ENCODE data around the gene EYS. TPM values are rescaled to one million over a fixed set of nuclear protein-coding genes. Genes with fewer than 3 reads are reported as not detected.

Gene EYS
- total and polyA plus RNA-seq, 2 donors from 2014 or later, result not detected

- Histone ChIP-seq H3K9me3 (ENCODE audit: control insufficient read depth in 2 of 3, insufficient read depth in 1 of 3, low read length in 3 of 3) (no peaks in the 10 kb centered on the region), H3K9ac (ENCODE audit: low read length in 3 of 3) (no peak overlapping the region), H3K27me3 (ENCODE audit: control insufficient read depth, insufficient read depth, low read length) (no peaks in the 10 kb centered on the region), H3K4me3 (ENCODE audit: low read length in 3 of 3) (no peak overlapping the region), H3K36me3 (ENCODE audit: control insufficient read depth in 2 of 3, insufficient read depth in 3 of 3, low read length in 3 of 3) (no peaks in the 10 kb centered on the region), H3K27ac (ENCODE audit: low read depth in 2 of 2, low read length in 2 of 2) (no peak overlapping the region), H3K4me1 (ENCODE audit: control insufficient read depth in 2 of 3, insufficient read depth in 2 of 3, low read depth in 1 of 3, low read length in 3 of 3) (no peaks in the 10 kb centered on the region)
- intact Hi-C loops (cut with DNase I), result no loop called here
- no peak for TF ChIP-seq CTCF (IDR thresholded peaks at IDR 0.05; ENCODE audit: borderline replicate concordance, extremely low read depth, insufficient read depth)
- FAIRE-seq, result no peak
- no peak for DNase-seq
These were observed 1204.2 kb downstream of the EYS start for GRCh38 chr6:64502801-64503200.

- Histone ChIP-seq H3K4me1 (ENCODE audit: control insufficient read depth in 2 of 3, insufficient read depth in 2 of 3, low read depth in 1 of 3, low read length in 3 of 3) (no peaks in the 10 kb centered on the region), H3K4me3 (ENCODE audit: low read length in 3 of 3) (no peak overlapping the region), H3K36me3 (ENCODE audit: control insufficient read depth in 2 of 3, insufficient read depth in 3 of 3, low read length in 3 of 3) (no peaks in the 10 kb centered on the region), H3K27ac (ENCODE audit: low read depth in 2 of 2, low read length in 2 of 2) (no peak overlapping the region), H3K9ac (ENCODE audit: low read length in 3 of 3) (no peak overlapping the region), H3K27me3 (ENCODE audit: control insufficient read depth, insufficient read depth, low read length) (no peaks in the 10 kb centered on the region), H3K9me3 (ENCODE audit: control insufficient read depth in 2 of 3, insufficient read depth in 1 of 3, low read length in 3 of 3) (no peaks in the 10 kb centered on the region)
- TF ChIP-seq CTCF (IDR thresholded peaks at IDR 0.05; ENCODE audit: borderline replicate concordance, extremely low read depth, insufficient read depth), result no peak
- intact Hi-C loops (cut with DNase I), result no loop called here
- DNase-seq (no peak), FAIRE-seq (no peak)
These were observed 1209.4 kb downstream of the EYS start for GRCh38 chr6:64497634-64498033.

- no peak for TF ChIP-seq CTCF (IDR thresholded peaks at IDR 0.05; ENCODE audit: borderline replicate concordance, extremely low read depth, insufficient read depth)
- FAIRE-seq (no peak), DNase-seq (no peak)
- Histone ChIP-seq H3K4me1 (ENCODE audit: control insufficient read depth in 2 of 3, insufficient read depth in 2 of 3, low read depth in 1 of 3, low read length in 3 of 3) (no peaks in the 10 kb centered on the region), H3K27ac (ENCODE audit: low read depth in 2 of 2, low read length in 2 of 2) (no peak overlapping the region), H3K9me3 (ENCODE audit: control insufficient read depth in 2 of 3, insufficient read depth in 1 of 3, low read length in 3 of 3) (no peaks in the 10 kb centered on the region), H3K36me3 (ENCODE audit: control insufficient read depth in 2 of 3, insufficient read depth in 3 of 3, low read length in 3 of 3) (no peaks in the 10 kb centered on the region), H3K4me3 (ENCODE audit: low read length in 3 of 3) (no peak overlapping the region), H3K27me3 (ENCODE audit: control insufficient read depth, insufficient read depth, low read length) (no peaks in the 10 kb centered on the region), H3K9ac (ENCODE audit: low read length in 3 of 3) (no peak overlapping the region)
- intact Hi-C loops (cut with DNase I), result no loop called here
These were observed 1217.3 kb downstream of the EYS start for GRCh38 chr6:64489763-64490162.

Measured in kidney (tissue), 14 donors.